HG03139 (cell line): ENCODE data around the gene ANTXR1.

ENCODE experiments used
- ATAC-seq: cut with Tn5 transposase; IDR thresholded peaks from one replicate; pipeline ENCODE4 v1.9.1; 2021; ENCODE audit not compliant: unreplicated experiment

Gene ANTXR1

GRCh38 chr2:69298862-69299261, 285.9 kb downstream of the ANTXR1 start:
- no peak for ATAC-seq
